Psoas muscle (tissue), 8 donors: ENCODE data around the gene HCFC2. TPM values are rescaled to one million over a fixed set of nuclear protein-coding genes. Genes with fewer than 3 reads are reported as not detected.
A peak's percentile ranks its signal among the peaks of the same experiment; 100 is the strongest.

Experiments used
- ATAC-seq, 4 donors: fragments of 200-7000 bp; cut with Tn5 transposase; one replicate each; pipeline ENCODE4 v1.9.1; 2020; ENCODE audit warnings: moderate library complexity in 3 of 4, mild to moderate bottlenecking in 2 of 4
- DNase-seq, 2 donors: peaks; one replicate each; pipeline ENCODE4 v3.0.0-alpha.2; 2020
- H3K27ac ChIP-seq: fragments of 200-600 bp; one replicate; pipeline ENCODE4 v1.8.0; 2022
- H3K27me3 ChIP-seq, 3 donors: fragments of 200-600 bp in 1 of 3; one replicate each; pipeline versions ENCODE4 v1.6.1 to v1.8.0; 2013 to 2022; ENCODE audit warnings: low read length in 2 of 3, mild to moderate bottlenecking in 2 of 3, moderate library complexity in 1 of 3; ENCODE audit not compliant: insufficient read depth in 3 of 3
- H3K36me3 ChIP-seq, 2 donors: fragments of 200-600 bp in 1 of 2; one replicate each; pipeline versions ENCODE4 v1.6.1 to v1.8.0; 2013 to 2022; ENCODE audit warnings: low read depth in 1 of 2, mild to moderate bottlenecking in 1 of 2, moderate library complexity in 1 of 2; ENCODE audit not compliant: insufficient read depth in 1 of 2
- H3K4me1 ChIP-seq: fragments of 200-600 bp; one replicate; pipeline ENCODE4 v1.8.0; 2022
- H3K4me3 ChIP-seq: fragments of 200-600 bp; one replicate; pipeline ENCODE4 v1.8.0; 2022; ENCODE audit warnings: mild to moderate bottlenecking
- H3K9me3 ChIP-seq: fragments of 200-600 bp; one replicate; pipeline ENCODE4 v1.8.0; 2022
- WGBS, 3 donors: extraction: QIAGEN DNeasy Blood & Tissue Kit; methylation state at CpG; one replicate each; pipeline versions ENCODE4 v1.1.6 to v1.1.7; 2013; 5-methylcytosine and 5-hydroxymethylcytosine counted together
- intact Hi-C, 2 donors: fragments of 100-400 bp; cut with DNase I; formaldehyde crosslinking; loops; one replicate each; pipeline versions ENCODE4 v1.11.0 to v1.14.2; 2022
- polyA plus RNA-seq, 3 donors: library from polyadenylated mRNA; stranded (reverse); fragments of 200-250 nt; gene quantifications; one replicate each; pipeline ENCODE4 v1.2.3, GENCODE V29; 2013
- total RNA-seq, 4 donors: library from RNA; stranded (reverse); fragmentation: NEBNext Ultra II Directional in 2 of 4; extraction: Animal tissue kit (Norgen Biotek cat#: 25700) in 2 of 4; gene quantifications; one replicate each; pipeline versions ENCODE4 v1.2.1 to v1.2.4, GENCODE V29; 2021 to 2023
- TF ChIP-seq, protein P1 (sequence below): fragments of 200-600 bp; IDR thresholded peaks from one replicate; pipeline ENCODE4 v1.8.0; 2022; ENCODE audit warnings: antibody characterized with exemption
- donor health status: healthy with polysubstance abuse.
- donor health status: DM: no; HTN: no; CAD: no; lungs with moderate emphysema.
- donor health status: Bipolar disorder and iron deficiency.
- donor health status: healthy.
- donor health status: DM: yes; HTN: yes; CAD: no.
- donor health status: DM: no; HTN: no; CAD: no.
- donor health status: DM: no; HTN: no; CAD: no.
- donor health status: DM: yes; HTN: yes; CAD: no.

Gene HCFC2
- total and polyA plus RNA-seq, 7 donors = 10.1 to 27.8 (median 22.8) TPM

- no peak for DNase-seq
- H3K27me3 ChIP-seq = peaks cover 0 to 2% (median 0%) of the 10 kb centered on the region in 3 donors
- H3K4me1 ChIP-seq = peaks cover 16% of the 10 kb centered on the region
- H3K27ac ChIP-seq = peak overlapping the region; percentile 42
- intact Hi-C loops = loop anchor here in 1 of 2 donors (2.0 to 5.0 kb wide), 2 partner anchors 52 to 179 kb away; no protein-coding TSS in a partner anchor
- no peaks in the 10 kb centered on the region for H3K9me3 ChIP-seq
- TF ChIP-seq, protein P1, sequence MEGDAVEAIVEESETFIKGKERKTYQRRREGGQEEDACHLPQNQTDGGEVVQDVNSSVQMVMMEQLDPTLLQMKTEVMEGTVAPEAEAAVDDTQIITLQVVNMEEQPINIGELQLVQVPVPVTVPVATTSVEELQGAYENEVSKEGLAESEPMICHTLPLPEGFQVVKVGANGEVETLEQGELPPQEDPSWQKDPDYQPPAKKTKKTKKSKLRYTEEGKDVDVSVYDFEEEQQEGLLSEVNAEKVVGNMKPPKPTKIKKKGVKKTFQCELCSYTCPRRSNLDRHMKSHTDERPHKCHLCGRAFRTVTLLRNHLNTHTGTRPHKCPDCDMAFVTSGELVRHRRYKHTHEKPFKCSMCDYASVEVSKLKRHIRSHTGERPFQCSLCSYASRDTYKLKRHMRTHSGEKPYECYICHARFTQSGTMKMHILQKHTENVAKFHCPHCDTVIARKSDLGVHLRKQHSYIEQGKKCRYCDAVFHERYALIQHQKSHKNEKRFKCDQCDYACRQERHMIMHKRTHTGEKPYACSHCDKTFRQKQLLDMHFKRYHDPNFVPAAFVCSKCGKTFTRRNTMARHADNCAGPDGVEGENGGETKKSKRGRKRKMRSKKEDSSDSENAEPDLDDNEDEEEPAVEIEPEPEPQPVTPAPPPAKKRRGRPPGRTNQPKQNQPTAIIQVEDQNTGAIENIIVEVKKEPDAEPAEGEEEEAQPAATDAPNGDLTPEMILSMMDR = no peak
- ATAC-seq = peak in 2 of 4 donors; percentile 11 to 22
- H3K4me3 ChIP-seq = no peak overlapping the region
- WGBS, 3 donors = 35 to 46% (median 36%) methylated on average over 4 of the region's 4 CpGs
- no peaks in the 10 kb centered on the region for H3K36me3 ChIP-seq
These were observed 7.8 kb upstream of the HCFC2 start for GRCh38 chr12:104056419-104056972.

DNA sequence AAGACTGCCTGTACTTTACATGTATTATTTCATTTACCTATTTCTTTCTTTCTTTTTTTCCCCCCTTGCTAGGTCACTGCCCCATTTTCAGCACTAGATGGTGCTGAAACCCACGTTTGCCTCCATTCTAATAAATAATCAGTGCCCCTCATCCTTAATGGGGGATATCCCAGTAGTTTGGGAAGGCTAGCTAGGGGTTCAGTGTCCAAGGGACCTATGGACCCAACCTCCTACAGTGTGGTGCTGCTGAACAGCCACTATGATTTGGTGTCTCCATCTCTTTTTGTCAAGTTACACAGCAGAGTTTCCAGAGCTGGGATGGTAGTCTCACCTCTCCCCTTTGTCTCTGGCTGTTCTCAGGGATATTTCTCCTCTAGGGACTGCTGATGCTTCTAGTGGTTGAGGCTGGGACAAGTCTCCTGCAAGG is 6.5 kb upstream of the HCFC2 start:
- TF ChIP-seq, protein P1 = peak; percentile 60
- intact Hi-C loops = loop anchor here in 1 of 2 donors (2.0 to 5.0 kb wide), 2 partner anchors 51 to 180 kb away; no protein-coding TSS in a partner anchor
- no peak overlapping the region for H3K27ac ChIP-seq
- H3K4me3 ChIP-seq = no peak overlapping the region
- 12 to 25% (median 25%) methylated on average over 1 of the region's 1 CpG for WGBS, 3 donors
- H3K36me3 ChIP-seq = no peaks in the 10 kb centered on the region
- H3K27me3 ChIP-seq = no peaks in the 10 kb centered on the region
- ATAC-seq = peak in 3 of 4 donors; percentile 33 to 60 (median 58)
- DNase-seq = no peak
- H3K4me1 ChIP-seq = peaks cover 16% of the 10 kb centered on the region
- H3K9me3 ChIP-seq = no peaks in the 10 kb centered on the region

DNA sequence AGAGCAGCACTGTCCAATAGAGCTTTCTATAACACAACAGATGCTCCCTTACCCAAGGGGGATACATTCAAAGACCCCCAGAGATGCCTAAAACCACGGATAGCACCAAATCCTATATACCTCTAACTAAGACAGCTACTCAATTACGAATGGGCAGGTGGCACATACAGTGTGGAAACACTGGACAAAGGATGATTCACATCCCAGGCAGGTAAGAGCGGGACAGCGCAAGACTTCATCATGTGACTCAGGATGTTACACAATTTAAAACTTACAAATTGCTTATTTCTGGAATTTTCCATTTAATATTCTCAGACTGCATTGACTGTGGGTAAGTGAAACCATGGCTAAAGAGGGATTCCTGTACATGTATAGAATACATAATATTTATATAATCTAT is 5.5 kb upstream of the HCFC2 start:
- Histone ChIP-seq H3K4me3 (no peak overlapping the region), H3K4me1 (peaks cover 20% of the 10 kb centered on the region), H3K9me3 (no peaks in the 10 kb centered on the region), H3K27me3 (no peaks in the 10 kb centered on the region), H3K36me3 (no peaks in the 10 kb centered on the region), H3K27ac (no peak overlapping the region)
- TF ChIP-seq, protein P1 = no peak
- 94 to 96% (median 95%) methylated on average over 4 of the region's 4 CpGs for WGBS, 3 donors
- intact Hi-C loops = loop anchor here in 1 of 2 donors (5.0 kb wide), 1 partner anchor 182 kb away; no protein-coding TSS in a partner anchor
- ATAC-seq = no peak
- DNase-seq = no peak

GRCh38 chr12:104059963-104060362 is 4.4 kb upstream of the HCFC2 start:
- intact Hi-C loops = loop anchor here (5.0 kb wide), 4 partner anchors 47 to 183 kb away; partner anchors contain the start of gene TDG (in 1 of the 2)
- TF ChIP-seq, protein P1 = no peak
- Histone ChIP-seq H3K27me3 (no peaks in the 10 kb centered on the region), H3K4me1 (peaks cover 20% of the 10 kb centered on the region), H3K9me3 (no peaks in the 10 kb centered on the region), H3K36me3 (no peaks in the 10 kb centered on the region), H3K27ac (no peak overlapping the region), H3K4me3 (no peak overlapping the region)
- 72 to 75% (median 72%) methylated on average over 2 of the region's 2 CpGs for WGBS, 3 donors
- DNase-seq (no peak), ATAC-seq (no peak)
